Caki2 (cell line): ENCODE data around the gene IGFBP3. TPM values are rescaled to one million over a fixed set of nuclear protein-coding genes. Genes with fewer than 3 reads are reported as not detected.
A peak's percentile ranks its signal among the peaks of the same experiment; 100 is the strongest.
"Not testable (repeated sequence)": the region's sequence is repeated elsewhere in the genome, so short reads cannot be mapped to it uniquely, and the experiment has no call there.

Experiments
- DNase-seq: peaks from one replicate; pipeline ENCODE4 v3.0.0-alpha.2; 2015; ENCODE audit warnings: low read depth
- in situ Hi-C: cut with HindIII; loops from 2 replicates; pipeline ENCODE4 v1.10.0; 2016; ENCODE audit warnings: low sequenced_read_pairs, low pct_unique_long_range_greater_than_20kb, mixed read lengths
- total RNA-seq: library from RNA; depleted of rRNA; stranded (reverse); fragments of >200 nt; shearing (Covaris generic); gene quantifications from 2 replicates; pipeline ENCODE4 v1.2.3, GENCODE V29; 2014; ENCODE audit warnings: low replicate concordance; rRNA removed

Gene IGFBP3
- total RNA-seq: 354 and 370 TPM in 2 replicates

GRCh38 chr7:45920502-45921380 lies at the start of gene IGFBP3:
Gene IGFBP3 (minus strand): TSS chr7:45921272. CDS start chr7:45921140, 132 bp downstream.
- in situ Hi-C loops: loop anchor here (25.0 kb wide), 1 partner anchor 842 kb away; no protein-coding TSS in a partner anchor
- DNase-seq: peak; percentile 79

GRCh38 chr7:45970454-45970853 lies 49.4 kb upstream of the IGFBP3 start:
- in situ Hi-C loops: no loop called here
- DNase-seq: no peak

GRCh38 chr7:45969940-45970339 lies 48.9 kb upstream of the IGFBP3 start:
- in situ Hi-C loops: no loop called here
- DNase-seq: no peak

GRCh38 chr7:45968856-45969541 lies 47.9 kb upstream of the IGFBP3 start:
- in situ Hi-C loops: no loop called here
- no peak for DNase-seq

GRCh38 chr7:45968312-45968711 lies 47.2 kb upstream of the IGFBP3 start:
- DNase-seq: no peak
- in situ Hi-C loops: no loop called here

GRCh38 chr7:45967591-45968157 lies 46.6 kb upstream of the IGFBP3 start:
- in situ Hi-C loops: no loop called here

GRCh38 chr7:45962861-45963260 lies 41.8 kb upstream of the IGFBP3 start:
- DNase-seq: no peak
- in situ Hi-C loops: no loop called here

More at GRCh38 chr7:45967591-45968157, 46.6 kb upstream of the IGFBP3 start:
- no peak for DNase-seq

GRCh38 chr7:45957721-45958120 lies 36.6 kb upstream of the IGFBP3 start:
- in situ Hi-C loops: no loop called here
- no peak for DNase-seq

GRCh38 chr7:45955286-45955685 lies 34.2 kb upstream of the IGFBP3 start:
- in situ Hi-C loops: no loop called here
- no peak for DNase-seq

GRCh38 chr7:45953055-45953454 lies 32.0 kb upstream of the IGFBP3 start:
- DNase-seq, in situ Hi-C loops: not testable (repeated sequence)

- DNase-seq: no peak
- in situ Hi-C loops: no loop called here
Observed at GRCh38 chr7:45944058-45944457, 23.0 kb upstream of the IGFBP3 start.

GRCh38 chr7:45940939-45941338 lies 19.9 kb upstream of the IGFBP3 start:
- DNase-seq: no peak
- in situ Hi-C loops: no loop called here

- in situ Hi-C loops, DNase-seq: not testable (repeated sequence)
Observed at GRCh38 chr7:45940237-45940781, 19.2 kb upstream of the IGFBP3 start.

- DNase-seq: no peak
- in situ Hi-C loops: no loop called here
Observed at GRCh38 chr7:45939574-45939973, 18.5 kb upstream of the IGFBP3 start.

GRCh38 chr7:45938626-45939302 lies 17.7 kb upstream of the IGFBP3 start:
- in situ Hi-C loops: no loop called here
- no peak for DNase-seq

GRCh38 chr7:45937862-45938261 lies 16.8 kb upstream of the IGFBP3 start:
- DNase-seq: no peak
- in situ Hi-C loops: no loop called here

GRCh38 chr7:45937301-45937700 lies 16.2 kb upstream of the IGFBP3 start:
- DNase-seq: no peak
- in situ Hi-C loops: no loop called here

GRCh38 chr7:45930967-45931366 lies 9.9 kb upstream of the IGFBP3 start:
- in situ Hi-C loops: no loop called here
- DNase-seq: no peak
